Measurements from ENCODE around the gene TREM1. TPM values are rescaled to one million over a fixed set of nuclear protein-coding genes. Genes with fewer than 3 reads are reported as not detected.

Gene TREM1
- total RNA-seq, 4 donors from 2014 or later = 0.95 to 2.6 TPM; not detected in 2

DNA sequence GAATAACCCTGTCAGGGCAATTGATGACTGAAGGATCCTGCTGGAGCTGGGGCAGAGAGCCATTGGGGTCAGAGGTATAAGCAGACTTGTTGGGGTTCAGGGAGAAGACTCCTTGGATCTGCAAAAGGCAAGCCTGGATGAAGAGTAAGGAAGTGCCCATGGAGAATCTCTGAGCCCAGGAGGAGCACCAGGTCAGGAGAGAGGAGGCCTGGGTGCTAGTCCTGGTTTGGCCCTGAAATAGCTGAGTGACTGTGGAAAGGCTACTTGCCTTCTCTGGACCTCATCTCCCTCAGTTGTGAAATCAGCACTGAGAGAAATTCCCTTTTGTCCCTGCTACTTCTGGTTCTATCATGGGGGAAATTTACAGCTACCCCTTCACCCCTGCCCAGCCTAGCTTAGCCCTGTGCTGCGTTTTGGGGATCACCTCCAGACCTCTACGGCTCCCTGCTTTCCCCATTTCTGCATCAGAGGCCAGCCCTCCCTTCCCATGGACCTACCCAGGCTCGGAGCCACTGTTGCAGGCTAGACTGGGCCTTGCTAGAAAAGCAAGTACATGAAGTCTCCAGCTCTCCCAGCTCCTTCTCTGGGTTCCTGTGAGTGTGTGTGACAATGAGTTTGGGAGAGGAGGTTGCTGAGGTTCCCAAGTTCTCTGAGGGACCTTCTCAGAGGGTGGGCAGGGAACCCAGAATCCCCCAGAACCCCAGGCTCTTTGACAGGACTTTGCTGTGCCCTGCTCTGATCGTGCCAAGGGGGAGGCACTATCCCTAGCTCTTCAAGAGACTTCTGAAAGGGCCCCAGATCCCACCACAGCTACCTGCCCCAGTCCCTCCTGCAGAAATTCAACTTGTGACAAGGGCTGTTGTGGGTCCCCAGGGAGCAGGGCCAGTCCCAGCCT lies 46.6 kb upstream of the TREM1 start:
- no peak for DNase-seq
- Histone ChIP-seq H3K27me3 (peaks cover 0 to 11% (median 8%) of the 10 kb centered on the region in 3 donors), H3K4me1 (no peaks in the 10 kb centered on the region), H3K4me3 (no peak overlapping the region), H3K27ac (no peak overlapping the region), H3K36me3 (no peaks in the 10 kb centered on the region), H3K9me3 (no peaks in the 10 kb centered on the region)
- intact Hi-C loops (cut with DNase I; ENCODE audit: low total_unique reads) = no loop called here
- no peak for ATAC-seq
- in situ Hi-C loops (cut with MboI; ENCODE audit: low sequenced_read_pairs in 4 of 4) = no loop called here
- no peak for TF ChIP-seq POLR2A (IDR thresholded peaks at IDR 0.05)
- TF ChIP-seq, protein P1, sequence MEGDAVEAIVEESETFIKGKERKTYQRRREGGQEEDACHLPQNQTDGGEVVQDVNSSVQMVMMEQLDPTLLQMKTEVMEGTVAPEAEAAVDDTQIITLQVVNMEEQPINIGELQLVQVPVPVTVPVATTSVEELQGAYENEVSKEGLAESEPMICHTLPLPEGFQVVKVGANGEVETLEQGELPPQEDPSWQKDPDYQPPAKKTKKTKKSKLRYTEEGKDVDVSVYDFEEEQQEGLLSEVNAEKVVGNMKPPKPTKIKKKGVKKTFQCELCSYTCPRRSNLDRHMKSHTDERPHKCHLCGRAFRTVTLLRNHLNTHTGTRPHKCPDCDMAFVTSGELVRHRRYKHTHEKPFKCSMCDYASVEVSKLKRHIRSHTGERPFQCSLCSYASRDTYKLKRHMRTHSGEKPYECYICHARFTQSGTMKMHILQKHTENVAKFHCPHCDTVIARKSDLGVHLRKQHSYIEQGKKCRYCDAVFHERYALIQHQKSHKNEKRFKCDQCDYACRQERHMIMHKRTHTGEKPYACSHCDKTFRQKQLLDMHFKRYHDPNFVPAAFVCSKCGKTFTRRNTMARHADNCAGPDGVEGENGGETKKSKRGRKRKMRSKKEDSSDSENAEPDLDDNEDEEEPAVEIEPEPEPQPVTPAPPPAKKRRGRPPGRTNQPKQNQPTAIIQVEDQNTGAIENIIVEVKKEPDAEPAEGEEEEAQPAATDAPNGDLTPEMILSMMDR (IDR thresholded peaks at IDR 0.05 in 4 of 5, conservative IDR thresholded peaks at IDR 0.05 in 1 of 5) = no peak

DNA sequence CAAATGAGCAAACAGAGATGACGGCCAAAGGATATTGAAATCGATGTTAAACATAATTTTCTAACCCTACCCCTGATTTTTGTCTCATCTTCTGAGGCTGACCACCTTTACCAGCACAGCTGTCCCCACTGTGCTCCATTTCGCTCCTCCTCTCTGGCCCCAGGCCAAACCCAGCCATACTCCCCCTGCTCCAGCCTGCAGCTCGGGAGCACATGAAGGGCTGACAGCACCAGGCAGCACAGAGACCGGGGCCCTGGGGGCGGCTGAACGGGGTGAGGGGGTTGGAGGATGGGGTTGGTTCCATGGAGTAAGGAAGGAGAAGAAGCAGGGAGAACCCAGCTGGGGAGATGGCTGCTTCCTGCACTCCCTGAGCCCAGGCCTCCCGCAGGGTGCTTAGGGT lies 45.8 kb upstream of the TREM1 start:
- no peak overlapping the region for H3K4me3 ChIP-seq
- H3K27ac ChIP-seq = no peak overlapping the region
- in situ Hi-C loops (cut with MboI; ENCODE audit: low sequenced_read_pairs in 4 of 4) = no loop called here
- H3K4me1 ChIP-seq = no peaks in the 10 kb centered on the region
- no peaks in the 10 kb centered on the region for H3K36me3 ChIP-seq
- ATAC-seq = no peak
- DNase-seq = no peak
- H3K27me3 ChIP-seq = peaks cover 2 to 15% (median 8%) of the 10 kb centered on the region in 3 donors
- H3K9me3 ChIP-seq = no peaks in the 10 kb centered on the region
- intact Hi-C loops (cut with DNase I; ENCODE audit: low total_unique reads) = no loop called here
- TF ChIP-seq POLR2A (IDR thresholded peaks at IDR 0.05) = no peak
- TF ChIP-seq, protein P1 (IDR thresholded peaks at IDR 0.05 in 4 of 5, conservative IDR thresholded peaks at IDR 0.05 in 1 of 5) = no peak

DNA sequence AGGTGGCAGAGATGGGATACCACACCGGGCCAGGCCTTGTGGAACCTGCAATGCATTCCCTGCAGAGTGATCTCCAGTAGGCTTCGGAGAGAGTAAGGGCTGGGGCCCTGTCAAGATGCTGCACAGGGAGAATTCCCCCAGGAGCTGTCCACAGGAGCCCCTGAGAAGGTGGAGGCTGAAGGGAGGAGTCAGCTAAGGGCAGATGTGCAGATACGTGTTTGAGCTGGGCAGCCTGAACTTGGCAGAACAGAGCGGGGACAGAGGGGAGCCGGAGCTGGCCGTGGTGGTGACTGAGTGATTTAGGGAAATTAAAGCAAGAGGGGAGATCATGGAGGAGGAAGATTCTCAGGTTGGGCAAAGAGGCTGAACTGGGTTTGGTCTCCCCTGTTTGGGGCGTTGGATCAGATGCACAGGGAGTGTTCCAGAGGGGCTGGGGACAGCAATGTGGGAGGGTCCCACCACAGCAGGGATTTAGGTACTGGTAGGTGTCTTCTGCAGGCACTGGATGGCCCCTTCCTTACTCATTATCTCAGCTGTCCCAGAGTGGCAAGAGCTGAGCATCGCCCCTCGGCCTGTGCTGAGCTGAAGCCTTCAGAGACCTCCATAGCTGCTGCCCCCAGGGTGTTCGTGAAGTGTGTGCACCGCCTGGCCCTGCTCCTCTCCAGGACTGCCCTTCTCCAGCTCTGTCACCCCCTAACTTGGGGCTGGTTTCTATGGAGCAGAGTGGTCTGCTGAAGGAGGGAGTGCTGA lies 45.1 kb upstream of the TREM1 start:
- in situ Hi-C loops (cut with MboI; ENCODE audit: low sequenced_read_pairs in 4 of 4) (no loop called here), intact Hi-C loops (cut with DNase I; ENCODE audit: low total_unique reads) (no loop called here)
- no peak for ATAC-seq
- Histone ChIP-seq H3K4me1 (no peaks in the 10 kb centered on the region), H3K27me3 (peaks cover 8 to 19% (median 8%) of the 10 kb centered on the region in 3 donors), H3K4me3 (no peak overlapping the region), H3K27ac (no peak overlapping the region), H3K9me3 (no peaks in the 10 kb centered on the region), H3K36me3 (no peaks in the 10 kb centered on the region)
- DNase-seq = no peak
- TF ChIP-seq, protein P1 (IDR thresholded peaks at IDR 0.05 in 4 of 5, conservative IDR thresholded peaks at IDR 0.05 in 1 of 5) = no peak
- no peak for TF ChIP-seq POLR2A (IDR thresholded peaks at IDR 0.05)

DNA sequence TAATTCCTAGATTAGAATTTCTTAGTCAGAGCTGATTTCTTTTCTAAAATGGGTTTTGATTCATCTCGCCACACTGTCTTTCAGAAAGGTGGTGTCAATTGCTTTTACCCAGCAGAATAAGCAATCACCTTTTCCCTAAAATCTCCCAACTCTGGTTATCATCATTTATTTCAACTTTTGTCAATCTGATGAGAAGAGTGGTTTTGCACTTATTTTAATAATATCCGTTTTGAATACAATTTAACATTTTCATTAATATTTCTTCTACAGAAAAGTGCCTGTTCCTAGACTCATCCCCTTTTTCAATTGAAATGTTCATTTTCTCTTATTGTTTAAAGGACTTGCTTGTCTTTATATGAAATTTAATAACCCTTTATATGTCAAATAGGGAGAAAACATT lies 40.7 kb upstream of the TREM1 start:
- DNase-seq (no peak), ATAC-seq (no peak)
- H3K9me3 ChIP-seq = no peaks in the 10 kb centered on the region
- no peaks in the 10 kb centered on the region for H3K4me1 ChIP-seq
- intact Hi-C loops (cut with DNase I; ENCODE audit: low total_unique reads) (no loop called here), in situ Hi-C loops (cut with MboI; ENCODE audit: low sequenced_read_pairs in 4 of 4) (no loop called here)
- no peak overlapping the region for H3K27ac ChIP-seq
- no peak overlapping the region for H3K4me3 ChIP-seq
- H3K27me3 ChIP-seq = peaks cover 14 to 39% (median 23%) of the 10 kb centered on the region in 3 donors
- TF ChIP-seq, protein P1 (IDR thresholded peaks at IDR 0.05 in 4 of 5, conservative IDR thresholded peaks at IDR 0.05 in 1 of 5) = no peak
- no peak for TF ChIP-seq POLR2A (IDR thresholded peaks at IDR 0.05)
- no peaks in the 10 kb centered on the region for H3K36me3 ChIP-seq
